HCT116 (cell line): Measurements from ENCODE around the gene BDNF. TPM values are rescaled to one million over a fixed set of nuclear protein-coding genes. Genes with fewer than 3 reads are reported as not detected.

Experiments
- ATAC-seq: fragments of 200-7000 bp; cut with Tn5 transposase; 2 replicates; pipeline ENCODE4 v1.9.1; 2020; ENCODE audit warnings: mild to moderate bottlenecking, moderate library complexity
- BruUV-seq: library from RNA; stranded (reverse); fragments of 400-500 nt; replicated peaks from 2 replicates; lab custom pipeline; 2021; lab: Mats Ljungman, UMichigan
- CTCF ChIA-PET: fragments of 300-600 bp; sonication (Branson Sonifier 250); formaldehyde crosslinking; loops from one replicate; lab custom pipeline; 2021; ENCODE audit warnings: antibody characterized with exemption; lab: Charles Lee
- POLR2A ChIA-PET: fragments of 300-600, 350-600 bp; sonication (Branson Sonifier 250); formaldehyde crosslinking; loops from one replicate; lab custom pipeline; 2021; ENCODE audit warnings: antibody characterized with exemption; lab: Charles Lee
- RAD21 ChIA-PET, 2 experiments: fragments of 300-600 bp; sonication (Branson Sonifier 250); formaldehyde crosslinking; loops; one replicate each; lab custom pipeline; 2023; ENCODE audit warnings: low total read pairs in 2 of 2; ENCODE audit not compliant: uncharacterized antibody in 2 of 2, unreplicated experiment in 2 of 2, low non-redundant PET in 1 of 2; lab: Charles Lee
- DNase-seq: peaks from one replicate; pipeline ENCODE4 v3.0.0-alpha.2; 2010; ENCODE audit warnings: low read depth, low spot score
- H2AFZ ChIP-seq: fragments of 200-600 bp; shearing (Covaris generic), sonication (generic); 2 replicates; pipeline ENCODE4 v1.6.1; 2017; ENCODE audit warnings: low read depth, mixed run types, mixed read lengths, antibody characterized with exemption, low read length; ENCODE audit not compliant: poor library complexity, severe bottlenecking
- H3K27ac ChIP-seq: 2 replicates; pipeline ENCODE4 v1.5.1; 2012; ENCODE audit warnings: low read depth, low read length
- H3K27me3 ChIP-seq: fragments of 200-600 bp; sonication (generic); 2 replicates; pipeline ENCODE4 v1.6.1; 2016; ENCODE audit warnings: mixed run types, low read length, mixed read lengths; ENCODE audit not compliant: insufficient read depth
- H3K36me3 ChIP-seq, 2 experiments: fragments of 200-500 bp in 1 of 2; fragments of 200-600 bp in 1 of 2; sonication (Bioruptor generic) in 1 of 2; sonication (generic) in 1 of 2; 2 replicates each; pipeline versions ENCODE4 v1.5.1 to v1.6.1; 2014 to 2016; ENCODE audit warnings: low read length in 2 of 2, inconsistent platforms in 1 of 2, mixed read lengths in 1 of 2, mixed run types in 1 of 2; ENCODE audit not compliant: insufficient read depth in 2 of 2, control insufficient read depth in 1 of 2
- H3K4me1 ChIP-seq, 2 experiments: fragments of 200-600 bp in 1 of 2; sonication (generic) in 1 of 2; 2 replicates each; pipeline versions ENCODE4 v1.5.1 to v1.6.1; 2012 to 2017; ENCODE audit warnings: low read length in 2 of 2, inconsistent platforms in 1 of 2, mild to moderate bottlenecking in 1 of 2, mixed read lengths in 1 of 2, mixed run types in 1 of 2, moderate library complexity in 1 of 2; ENCODE audit not compliant: insufficient read depth in 2 of 2, control insufficient read depth in 1 of 2
- H3K4me2 ChIP-seq: fragments of 200-600 bp; sonication (generic); 2 replicates; pipeline ENCODE4 v1.6.1; 2017; ENCODE audit warnings: mixed run types, low read length, mixed read lengths
- H3K4me3 ChIP-seq, 2 experiments: fragments of 200-600 bp in 1 of 2; sonication (generic) in 1 of 2; replicated peaks in 1 of 2; 2 replicates each; pipeline ENCODE4 v1.5.1; 2011 to 2016; ENCODE audit warnings: low read length in 2 of 2, control low read depth in 1 of 2, low read depth in 1 of 2, mild to moderate bottlenecking in 1 of 2, mixed read lengths in 1 of 2, mixed run types in 1 of 2
- H3K79me2 ChIP-seq: fragments of 200-600 bp; sonication (generic); 2 replicates; pipeline ENCODE4 v1.6.1; 2017; ENCODE audit warnings: mild to moderate bottlenecking, mixed run types, low read length, moderate library complexity, mixed read lengths; ENCODE audit not compliant: insufficient read depth
- H3K9ac ChIP-seq: fragments of 200-600 bp; sonication (generic); 2 replicates; pipeline ENCODE4 v1.6.1; 2016; ENCODE audit warnings: low read length, mixed read lengths
- H3K9me2 ChIP-seq: fragments of 200-600 bp; sonication (generic), shearing (Covaris generic); 2 replicates; pipeline ENCODE4 v1.6.1; 2017; ENCODE audit warnings: mixed run types, mild to moderate bottlenecking, moderate library complexity; ENCODE audit not compliant: insufficient read depth
- H3K9me3 ChIP-seq, 2 experiments: fragments of 200-500 bp in 1 of 2; fragments of 200-600 bp in 1 of 2; sonication (Bioruptor generic) in 1 of 2; sonication (generic) in 1 of 2; 2 replicates each; pipeline ENCODE4 v1.6.1; 2014 to 2017; ENCODE audit warnings: low read length in 2 of 2, mixed read lengths in 2 of 2, inconsistent platforms in 1 of 2, low read depth in 1 of 2, mild to moderate bottlenecking in 1 of 2, mixed run types in 1 of 2, moderate library complexity in 1 of 2; ENCODE audit not compliant: control insufficient read depth in 1 of 2, insufficient read depth in 1 of 2
- H4K20me1 ChIP-seq: fragments of 200-600 bp; sonication (generic), shearing (Covaris generic); 2 replicates; pipeline ENCODE4 v1.6.1; 2017; ENCODE audit warnings: mixed run types, mild to moderate bottlenecking, moderate library complexity; ENCODE audit not compliant: insufficient read depth
- CBX3 ChIP-seq: IDR thresholded peaks from 2 replicates; pipeline ENCODE4 v1.6.1; 2012; ENCODE audit warnings: low read depth
- CEBPB ChIP-seq: IDR thresholded peaks from 2 replicates; pipeline ENCODE4 v1.6.1; 2012; ENCODE audit warnings: low read depth
- EGR1 ChIP-seq: IDR thresholded peaks from 2 replicates; pipeline ENCODE4 v1.6.1; 2012; ENCODE audit warnings: low read depth
- EZH2 ChIP-seq: fragments of 200-600 bp; sonication (generic); IDR thresholded peaks from 2 replicates; pipeline ENCODE4 v1.6.1; 2017; ENCODE audit warnings: antibody characterized with exemption, mixed run types
- FOSL1 ChIP-seq: IDR thresholded peaks from 2 replicates; pipeline ENCODE4 v1.6.1; 2012; ENCODE audit warnings: low read depth
- MAX ChIP-seq: IDR thresholded peaks from 2 replicates; pipeline ENCODE4 v1.6.1; 2012
- POLR2A ChIP-seq: IDR thresholded peaks from 2 replicates; pipeline ENCODE4 v1.7.0; 2011; ENCODE audit warnings: borderline replicate concordance; ENCODE audit not compliant: insufficient read depth, insufficient read length; ENCODE audit errors: extremely low read depth
- POLR2AphosphoS5 ChIP-seq: IDR thresholded peaks from 2 replicates; pipeline ENCODE4 v1.6.1; 2011; ENCODE audit warnings: mild to moderate bottlenecking, low read depth, low read length, moderate library complexity
- SRF ChIP-seq: IDR thresholded peaks from 2 replicates; pipeline ENCODE4 v1.6.1; 2012; ENCODE audit warnings: low read depth
- TCF7L2 ChIP-seq: IDR thresholded peaks from 2 replicates; pipeline ENCODE4 v1.7.0; 2011; ENCODE audit warnings: borderline replicate concordance, inconsistent platforms; ENCODE audit not compliant: insufficient read depth, insufficient read length; ENCODE audit errors: extremely low read depth
- YY1 ChIP-seq: IDR thresholded peaks from 2 replicates; pipeline ENCODE4 v1.6.1; 2011; ENCODE audit warnings: low read length, low read depth, moderate library complexity, mild to moderate bottlenecking; ENCODE audit not compliant: insufficient replicate concordance; ENCODE audit errors: extremely low read depth
- ZBTB33 ChIP-seq: IDR thresholded peaks from 2 replicates; pipeline ENCODE4 v1.6.1; 2011; ENCODE audit warnings: mild to moderate bottlenecking, low read length, moderate library complexity; ENCODE audit not compliant: insufficient replicate concordance; ENCODE audit errors: extremely low read depth
- ZFX ChIP-seq: fragments of 450-650 bp; IDR thresholded peaks from 2 replicates; pipeline ENCODE4 v1.6.1; 2017
- intact Hi-C: fragments of 100-400 bp; cut with micrococcal nuclease; formaldehyde crosslinking; loops from 2 replicates; pipeline ENCODE4 v1.10.0; 2022
- total RNA-seq: library from RNA; stranded (reverse); gene quantifications from one replicate; pipeline ENCODE4 v1.2.1, GENCODE V29; 2021; ENCODE audit not compliant: unreplicated experiment

The BDNF gene
- total RNA-seq, 1 experiment from 2014 or later: 22.0 TPM

- BruUV-seq: no TSS peak
- CTCF ChIA-PET: no interaction called here
- no peak overlapping the region for H3K4me3 ChIP-seq
- no peaks in the 10 kb centered on the region for H3K9me3 ChIP-seq
- no peak for TF ChIP-seq TCF7L2
- TF ChIP-seq SRF: no peak
- no peak for TF ChIP-seq EGR1
- no peak for TF ChIP-seq MAX
- no peak for TF ChIP-seq POLR2A
- TF ChIP-seq EZH2: no peak
- TF ChIP-seq ZFX: no peak
- no peak for TF ChIP-seq POLR2AphosphoS5
- TF ChIP-seq CBX3: no peak
- TF ChIP-seq YY1: no peak
- TF ChIP-seq CEBPB: no peak
- no peak for TF ChIP-seq ZBTB33
- no peak for TF ChIP-seq FOSL1
- TF ChIP-seq, all 23 proteins: peak for 0
- ChIA-PET RAD21 (no interaction called here), POLR2A (no interaction called here)
- H3K9me2 ChIP-seq: no peaks in the 10 kb centered on the region
- intact Hi-C loops: no loop called here
- H2AFZ ChIP-seq: no peak overlapping the region
- H3K79me2 ChIP-seq: no peaks in the 10 kb centered on the region
- no peaks in the 10 kb centered on the region for H4K20me1 ChIP-seq
- DNase-seq: no peak
- no peak overlapping the region for H3K4me2 ChIP-seq
- no peaks in the 10 kb centered on the region for H3K36me3 ChIP-seq
- H3K4me1 ChIP-seq: peaks cover 17 to 24% of the 10 kb centered on the region in 2 experiments; a peak in 3 of 4 replicates
- H3K27ac ChIP-seq: no peak overlapping the region
- H3K9ac ChIP-seq: no peak overlapping the region
- no peak for ATAC-seq
- no peaks in the 10 kb centered on the region for H3K27me3 ChIP-seq
Measured at GRCh38 chr11:27721264-27722116, 21.2 kb upstream of the BDNF start.
